H9 (cell line): ENCODE measurements around the gene GIMAP6. TPM values are rescaled to one million over a fixed set of nuclear protein-coding genes. Genes with fewer than 3 reads are reported as not detected.

Experiments
- DNase-seq: peaks from one replicate; pipeline ENCODE4 v3.0.0-alpha.2; 2017
- H2AFZ ChIP-seq: one replicate; pipeline ENCODE4 v1.6.1; 2013; ENCODE audit warnings: mild to moderate bottlenecking, low read length, control low read depth, moderate library complexity
- H2AK5ac ChIP-seq: 2 replicates; pipeline ENCODE4 v1.6.1; 2013; ENCODE audit warnings: low read length, control low read depth, mixed read lengths; ENCODE audit not compliant: insufficient read length
- H2BK120ac ChIP-seq: one replicate; pipeline ENCODE4 v1.6.1; 2013; ENCODE audit warnings: low read depth, mild to moderate bottlenecking, low read length, control low read depth, inconsistent platforms; ENCODE audit not compliant: poor library complexity, severe bottlenecking
- H2BK12ac ChIP-seq: 2 replicates; pipeline ENCODE4 v1.6.1; 2013; ENCODE audit warnings: low read length, control low read depth, mixed read lengths, low read depth; ENCODE audit not compliant: insufficient read length
- H2BK15ac ChIP-seq: 2 replicates; pipeline ENCODE4 v1.6.1; 2013; ENCODE audit warnings: low read depth, low read length, control low read depth
- H2BK20ac ChIP-seq: one replicate; pipeline ENCODE4 v1.6.1; 2013; ENCODE audit warnings: low read depth, mild to moderate bottlenecking, low read length, control low read depth, inconsistent platforms; ENCODE audit not compliant: poor library complexity, severe bottlenecking
- H2BK5ac ChIP-seq: 2 replicates; pipeline ENCODE4 v1.6.1; 2013; ENCODE audit warnings: low read length, control low read depth, mixed read lengths; ENCODE audit not compliant: insufficient read length
- H3K14ac ChIP-seq: 2 replicates; pipeline ENCODE4 v1.6.1; 2013; ENCODE audit warnings: low read length, control low read depth; ENCODE audit not compliant: insufficient read depth
- H3K18ac ChIP-seq: 2 replicates; pipeline ENCODE4 v1.6.1; 2013; ENCODE audit warnings: low read depth, mild to moderate bottlenecking, mixed read lengths, low read length, control low read depth; ENCODE audit not compliant: insufficient read length
- H3K23ac ChIP-seq: 2 replicates; pipeline ENCODE4 v1.6.1; 2013; ENCODE audit warnings: low read length, control low read depth, mixed read lengths, low read depth; ENCODE audit not compliant: insufficient read length
- H3K23me2 ChIP-seq: 2 replicates; pipeline ENCODE4 v1.6.1; 2013; ENCODE audit warnings: low read depth, mild to moderate bottlenecking, mixed read lengths, low read length, control low read depth; ENCODE audit not compliant: insufficient read length, poor library complexity, severe bottlenecking
- H3K27ac ChIP-seq: 2 replicates; pipeline ENCODE4 v1.5.1; 2013; ENCODE audit warnings: low read length, control low read depth, mixed read lengths, low read depth; ENCODE audit not compliant: insufficient read length
- H3K27me3 ChIP-seq: 2 replicates; pipeline ENCODE4 v1.6.1; 2013; ENCODE audit warnings: low read length, control low read depth, inconsistent platforms; ENCODE audit not compliant: insufficient read depth
- H3K4ac ChIP-seq: 2 replicates; pipeline ENCODE4 v1.6.1; 2013; ENCODE audit warnings: low read depth, mild to moderate bottlenecking, control low read depth, inconsistent platforms, low read length, moderate library complexity
- H3K4me1 ChIP-seq: 2 replicates; pipeline ENCODE4 v1.6.1; 2013; ENCODE audit warnings: low read length, control low read depth, inconsistent platforms; ENCODE audit not compliant: insufficient read depth
- H3K4me2 ChIP-seq: 2 replicates; pipeline ENCODE4 v1.6.1; 2013; ENCODE audit warnings: low read length, control low read depth, mixed read lengths; ENCODE audit not compliant: insufficient read length, insufficient read depth
- H3K56ac ChIP-seq: 2 replicates; pipeline ENCODE4 v1.6.1; 2013; ENCODE audit warnings: low read depth, mild to moderate bottlenecking, mixed read lengths, low read length, control low read depth; ENCODE audit not compliant: insufficient read length
- H3K79me1 ChIP-seq: 2 replicates; pipeline ENCODE4 v1.6.1; 2013; ENCODE audit warnings: low read depth, mild to moderate bottlenecking, moderate library complexity, low read length, control low read depth, inconsistent platforms; ENCODE audit not compliant: insufficient read depth, poor library complexity, severe bottlenecking
- H3K79me2 ChIP-seq: 2 replicates; pipeline ENCODE4 v1.6.1; 2013; ENCODE audit warnings: low read length, control low read depth, inconsistent platforms; ENCODE audit not compliant: insufficient read depth
- H3K9ac ChIP-seq: 2 replicates; pipeline ENCODE4 v1.6.1; 2013; ENCODE audit warnings: low read length, control low read depth, mixed read lengths; ENCODE audit not compliant: insufficient read length; ENCODE audit errors: extremely low read depth
- H3K9me3 ChIP-seq: one replicate; pipeline ENCODE4 v1.6.1; 2013; ENCODE audit warnings: low read depth, low read length, inconsistent platforms; ENCODE audit not compliant: control insufficient read depth
- H3T11ph ChIP-seq: one replicate; pipeline ENCODE4 v1.6.1; 2013; ENCODE audit warnings: mild to moderate bottlenecking, low read length, control low read depth, inconsistent platforms
- H4K20me1 ChIP-seq: one replicate; pipeline ENCODE4 v1.6.1; 2013; ENCODE audit not compliant: control insufficient read depth, insufficient read length, insufficient read depth
- H4K5ac ChIP-seq: 2 replicates; pipeline ENCODE4 v1.6.1; 2013; ENCODE audit warnings: low read depth, mild to moderate bottlenecking, mixed read lengths, low read length, control low read depth; ENCODE audit not compliant: insufficient read length
- H4K8ac ChIP-seq: replicated peaks from 2 replicates; pipeline ENCODE4 v1.6.1; 2013; ENCODE audit warnings: low read length, control low read depth, mixed read lengths, low read depth; ENCODE audit not compliant: insufficient read length
- H4K91ac ChIP-seq: 2 replicates; pipeline ENCODE4 v1.6.1; 2013; ENCODE audit warnings: low read depth, mild to moderate bottlenecking, moderate library complexity, mixed read lengths, low read length, control low read depth; ENCODE audit not compliant: insufficient read length
- H3K27ac Mint-ChIP-seq, 3 experiments: 2 replicates in 2 of 3; 3 replicates in 1 of 3; pipeline ENCODE4 v1.8.0; 2020 to 2021; ENCODE audit warnings: mixed read lengths in 3 of 3, mild to moderate bottlenecking in 1 of 3, moderate library complexity in 1 of 3
- H3K27me3 Mint-ChIP-seq: 2 replicates; pipeline ENCODE4 v1.8.0; 2021; ENCODE audit warnings: low read depth, mild to moderate bottlenecking, moderate library complexity, mixed read lengths
- H3K36me3 Mint-ChIP-seq, 3 experiments: 2 replicates in 2 of 3; 3 replicates in 1 of 3; pipeline ENCODE4 v1.8.0; 2020 to 2021; ENCODE audit warnings: low read depth in 3 of 3, mixed read lengths in 3 of 3; ENCODE audit not compliant: insufficient read depth in 1 of 3
- H3K4me1 Mint-ChIP-seq, 2 experiments: 2 replicates each; pipeline ENCODE4 v1.8.0; 2020; ENCODE audit warnings: mixed read lengths in 2 of 2
- H3K4me3 Mint-ChIP-seq, 2 experiments: 2 replicates in 1 of 2; 3 replicates in 1 of 2; pipeline ENCODE4 v1.8.0; 2020 to 2021; ENCODE audit warnings: mild to moderate bottlenecking in 2 of 2, mixed read lengths in 2 of 2, moderate library complexity in 1 of 2
- H3K9me3 Mint-ChIP-seq, 2 experiments: 2 replicates in 1 of 2; 3 replicates in 1 of 2; pipeline ENCODE4 v1.8.0; 2020; ENCODE audit warnings: mild to moderate bottlenecking in 2 of 2, mixed read lengths in 2 of 2, moderate library complexity in 1 of 2
- WGBS: extraction: QIAGEN DNeasy Blood & Tissue Kit; methylation state at CpG from one replicate; pipeline ENCODE4 v1.1.7; 2013; ENCODE audit warnings: missing lambda C conversion rate, low lambda C conversion rate, mixed read lengths; ENCODE audit not compliant: insufficient read length; ENCODE audit errors: extremely low coverage; 5-methylcytosine and 5-hydroxymethylcytosine counted together
- total RNA-seq: library from RNA; stranded (reverse); gene quantifications from 2 replicates; pipeline ENCODE4 v1.2.1, GENCODE V29; 2021
- TF ChIP-seq, protein P1 (sequence below): fragments of 200-600 bp; sonication (generic); conservative IDR thresholded peaks from 3 replicates; pipeline ENCODE4 v1.8.0; 2021; ENCODE audit warnings: antibody characterized with exemption, mild to moderate bottlenecking

Gene GIMAP6
- total RNA-seq, 1 experiment from 2014 or later = not detected

DNA sequence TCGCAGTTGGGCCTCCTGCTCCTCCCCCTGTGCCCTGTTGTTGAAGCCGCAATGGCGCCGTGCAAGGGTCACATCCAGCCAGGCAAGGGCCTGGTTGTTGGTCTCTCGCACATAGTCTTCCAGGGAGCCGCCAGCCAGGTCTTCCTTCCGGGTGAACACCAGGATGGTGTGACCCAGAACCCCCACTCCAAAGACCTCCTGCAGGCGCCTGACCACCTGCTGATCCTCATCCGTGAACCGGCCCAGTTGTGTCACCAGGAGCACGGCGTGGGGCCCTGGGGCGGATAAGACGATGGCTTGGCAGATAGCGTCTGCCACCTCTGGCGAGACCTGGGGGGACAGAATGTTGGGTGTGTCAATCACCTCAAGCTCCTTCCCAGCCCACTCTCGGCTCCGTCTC lies 4.2 kb downstream of the GIMAP6 start:
- no peak overlapping the region for H3K18ac ChIP-seq
- H3K56ac ChIP-seq = no peak overlapping the region
- H4K8ac ChIP-seq = no peak overlapping the region
- H3K4ac ChIP-seq = no peak overlapping the region
- H2BK12ac ChIP-seq = no peak overlapping the region
- H3K23me2 ChIP-seq = no peaks in the 10 kb centered on the region
- no peak overlapping the region for H3K23ac ChIP-seq
- no peak overlapping the region for H2BK120ac ChIP-seq
- no peak overlapping the region for H2AK5ac ChIP-seq
- no peak overlapping the region for H3K27ac Mint-ChIP-seq
- H3K36me3 Mint-ChIP-seq = no peaks in the 10 kb centered on the region; a peak in 2 of 7 replicates
- no peak overlapping the region for H3K4me3 Mint-ChIP-seq
- no peaks in the 10 kb centered on the region for H3K79me2 ChIP-seq
- no peaks in the 10 kb centered on the region for H3K9me3 ChIP-seq
- peaks cover 0 to 14% of the 10 kb centered on the region in 2 experiments; a peak in 2 of 5 replicates for H3K9me3 Mint-ChIP-seq
- H3K27ac ChIP-seq = no peak overlapping the region
- 0 out of 4 replicates have a peak, but pooled peaks cover 0 to 3% of the 10 kb centered on the region in 2 experiments for H3K4me1 Mint-ChIP-seq
- no peak overlapping the region for H4K91ac ChIP-seq
- H2AFZ ChIP-seq = no peak overlapping the region
- no peak overlapping the region for H2BK5ac ChIP-seq
- H2BK15ac ChIP-seq = no peak overlapping the region
- no peak overlapping the region for H4K5ac ChIP-seq
- H3K14ac ChIP-seq = no peak overlapping the region
- no peak overlapping the region for H3T11ph ChIP-seq
- H2BK20ac ChIP-seq = no peak overlapping the region
- no peaks in the 10 kb centered on the region for H3K4me1 ChIP-seq
- H3K79me1 ChIP-seq = no peaks in the 10 kb centered on the region
- no peak overlapping the region for H3K4me2 ChIP-seq
- peaks cover 45% of the 10 kb centered on the region for H3K27me3 Mint-ChIP-seq
- H4K20me1 ChIP-seq = no peaks in the 10 kb centered on the region
- no peak overlapping the region for H3K9ac ChIP-seq
- H3K27me3 ChIP-seq = no peaks in the 10 kb centered on the region
- TF ChIP-seq, protein P1, sequence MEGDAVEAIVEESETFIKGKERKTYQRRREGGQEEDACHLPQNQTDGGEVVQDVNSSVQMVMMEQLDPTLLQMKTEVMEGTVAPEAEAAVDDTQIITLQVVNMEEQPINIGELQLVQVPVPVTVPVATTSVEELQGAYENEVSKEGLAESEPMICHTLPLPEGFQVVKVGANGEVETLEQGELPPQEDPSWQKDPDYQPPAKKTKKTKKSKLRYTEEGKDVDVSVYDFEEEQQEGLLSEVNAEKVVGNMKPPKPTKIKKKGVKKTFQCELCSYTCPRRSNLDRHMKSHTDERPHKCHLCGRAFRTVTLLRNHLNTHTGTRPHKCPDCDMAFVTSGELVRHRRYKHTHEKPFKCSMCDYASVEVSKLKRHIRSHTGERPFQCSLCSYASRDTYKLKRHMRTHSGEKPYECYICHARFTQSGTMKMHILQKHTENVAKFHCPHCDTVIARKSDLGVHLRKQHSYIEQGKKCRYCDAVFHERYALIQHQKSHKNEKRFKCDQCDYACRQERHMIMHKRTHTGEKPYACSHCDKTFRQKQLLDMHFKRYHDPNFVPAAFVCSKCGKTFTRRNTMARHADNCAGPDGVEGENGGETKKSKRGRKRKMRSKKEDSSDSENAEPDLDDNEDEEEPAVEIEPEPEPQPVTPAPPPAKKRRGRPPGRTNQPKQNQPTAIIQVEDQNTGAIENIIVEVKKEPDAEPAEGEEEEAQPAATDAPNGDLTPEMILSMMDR = no peak
- no peak for DNase-seq
- no CpG with 5 or more reads among the region's 18 CpGs for WGBS
